ENCODE data around the gene LRRC8B.

GRCh38 chr1:89553157-89553556 lies 28.5 kb downstream of the LRRC8B start:
- TF ChIP-seq PHF20 (CRISPR knock-in tag; IDR thresholded peaks at IDR 0.05) (no peak), FOXK2 (IDR thresholded peaks at IDR 0.05) (no peak), PAXIP1 (CRISPR knock-in tag; conservative IDR thresholded peaks at IDR 0.05) (no peak), MYC (CRISPR knock-in tag; IDR thresholded peaks at IDR 0.05; ENCODE audit: borderline replicate concordance) (no peak), ZNF101 (CRISPR knock-in tag; IDR thresholded peaks at IDR 0.05; ENCODE audit: borderline replicate concordance, low read depth) (no peak), CTCF (CRISPR knock-in tag; IDR thresholded peaks at IDR 0.05) (no peak)
